ENCODE measurements around the gene MAPK14.
"Not testable (repeated sequence)": the region's sequence is repeated elsewhere in the genome, so short reads cannot be mapped to it uniquely, and the experiment has no call there.

The MAPK14 gene

GRCh38 chr6:36027501-36028087 lies at the start of gene MAPK14:
TSS of gene MAPK14 (plus strand) at chr6:36027808. CDS start at chr6:36028158, 350 bp downstream.
- H3K4me3 ChIP-seq (ENCODE audit: low read depth, low read length), result peak within 1 kb of the TSS; percentile 96

- H3K4me3 ChIP-seq (ENCODE audit: low read depth, low read length), result not testable (repeated sequence)
These were observed 47.5 kb upstream of the MAPK14 start for GRCh38 chr6:35980126-35980525.

GRCh38 chr6:35980991-35981645 lies 46.5 kb upstream of the MAPK14 start:
- no peak overlapping the region for H3K4me3 ChIP-seq (ENCODE audit: low read depth, low read length)

GRCh38 chr6:35984701-35985100 lies 42.9 kb upstream of the MAPK14 start:
- no peak overlapping the region for H3K4me3 ChIP-seq (ENCODE audit: low read depth, low read length)

- not testable (repeated sequence) for H3K4me3 ChIP-seq (ENCODE audit: low read depth, low read length)
These were observed 39.6 kb upstream of the MAPK14 start for GRCh38 chr6:35988047-35988446.

- no peak overlapping the region for H3K4me3 ChIP-seq (ENCODE audit: low read depth, low read length)
These were observed 34.5 kb upstream of the MAPK14 start for GRCh38 chr6:35993150-35993549.

- no peak overlapping the region for H3K4me3 ChIP-seq (ENCODE audit: low read depth, low read length)
These were observed 27.2 kb upstream of the MAPK14 start for GRCh38 chr6:36000451-36000850.

- no peak overlapping the region for H3K4me3 ChIP-seq (ENCODE audit: low read depth, low read length)
These were observed 11.9 kb upstream of the MAPK14 start for GRCh38 chr6:36015666-36016065.

- H3K4me3 ChIP-seq (ENCODE audit: low read depth, low read length), result no peak overlapping the region
These were observed 9.3 kb upstream of the MAPK14 start for GRCh38 chr6:36018339-36018738.

- H3K4me3 ChIP-seq (ENCODE audit: low read depth, low read length), result no peak overlapping the region
These were observed 8.4 kb upstream of the MAPK14 start for GRCh38 chr6:36019167-36019566.

GRCh38 chr6:36020154-36020553 lies 7.5 kb upstream of the MAPK14 start:
- H3K4me3 ChIP-seq (ENCODE audit: low read depth, low read length), result no peak overlapping the region

- H3K4me3 ChIP-seq (ENCODE audit: low read depth, low read length), result peak within 1 kb of the TSS; percentile 29
These were observed 3.4 kb upstream of the MAPK14 start, which contains the start of gene SLC26A8 for GRCh38 chr6:36023996-36024795. TSS of gene SLC26A8 (minus strand) at chr6:36024641. CDS start at chr6:36019707, 4,934 bp downstream.

- no peak overlapping the region for H3K4me3 ChIP-seq (ENCODE audit: low read depth, low read length)
These were observed 2.2 kb upstream of the MAPK14 start for GRCh38 chr6:36025260-36025931.

GRCh38 chr6:36025932-36026327 lies 1.7 kb upstream of the MAPK14 start:
- H3K4me3 ChIP-seq (ENCODE audit: low read depth, low read length), result no peak overlapping the region

GRCh38 chr6:36028088-36028876 lies 674 bp downstream of the MAPK14 start:
- peak overlapping the region; percentile 96 for H3K4me3 ChIP-seq (ENCODE audit: low read depth, low read length)

- peak overlapping the region; percentile 96 for H3K4me3 ChIP-seq (ENCODE audit: low read depth, low read length)
These were observed 1.3 kb downstream of the MAPK14 start for GRCh38 chr6:36028877-36029324.

- H3K4me3 ChIP-seq (ENCODE audit: low read depth, low read length), result no peak overlapping the region
These were observed 1.9 kb downstream of the MAPK14 start for GRCh38 chr6:36029464-36029863.

GRCh38 chr6:36032261-36032660 lies 4.7 kb downstream of the MAPK14 start:
- no peak overlapping the region for H3K4me3 ChIP-seq (ENCODE audit: low read depth, low read length)

- not testable (repeated sequence) for H3K4me3 ChIP-seq (ENCODE audit: low read depth, low read length)
These were observed 5.5 kb downstream of the MAPK14 start for GRCh38 chr6:36033144-36033543.

- no peak overlapping the region for H3K4me3 ChIP-seq (ENCODE audit: low read depth, low read length)
These were observed 6.3 kb downstream of the MAPK14 start for GRCh38 chr6:36033935-36034334.

All from iPS-11a (cell line).